Thyroid gland (tissue), 4 donors: ENCODE results near the gene NKD1.

Source experiments
- POLR2A ChIP-seq, 2 donors: fragments of 450-650 bp; IDR thresholded peaks; one replicate each; pipeline ENCODE4 v1.6.1; 2017; ENCODE audit warnings: antibody characterized with exemption in 2 of 2, mild to moderate bottlenecking in 2 of 2, moderate library complexity in 1 of 2
- TF ChIP-seq, protein P1 (sequence below), 6 experiments: fragments of 200-600 bp in 3 of 6; fragments of 450-650 bp in 3 of 6; sonication (generic) in 3 of 6; IDR thresholded peaks; one replicate each; pipeline ENCODE4 v1.5.1; 2016 to 2019; ENCODE audit warnings: antibody characterized with exemption in 6 of 6, mild to moderate bottlenecking in 2 of 6, inconsistent platforms in 1 of 6, moderate library complexity in 1 of 6

DNA sequence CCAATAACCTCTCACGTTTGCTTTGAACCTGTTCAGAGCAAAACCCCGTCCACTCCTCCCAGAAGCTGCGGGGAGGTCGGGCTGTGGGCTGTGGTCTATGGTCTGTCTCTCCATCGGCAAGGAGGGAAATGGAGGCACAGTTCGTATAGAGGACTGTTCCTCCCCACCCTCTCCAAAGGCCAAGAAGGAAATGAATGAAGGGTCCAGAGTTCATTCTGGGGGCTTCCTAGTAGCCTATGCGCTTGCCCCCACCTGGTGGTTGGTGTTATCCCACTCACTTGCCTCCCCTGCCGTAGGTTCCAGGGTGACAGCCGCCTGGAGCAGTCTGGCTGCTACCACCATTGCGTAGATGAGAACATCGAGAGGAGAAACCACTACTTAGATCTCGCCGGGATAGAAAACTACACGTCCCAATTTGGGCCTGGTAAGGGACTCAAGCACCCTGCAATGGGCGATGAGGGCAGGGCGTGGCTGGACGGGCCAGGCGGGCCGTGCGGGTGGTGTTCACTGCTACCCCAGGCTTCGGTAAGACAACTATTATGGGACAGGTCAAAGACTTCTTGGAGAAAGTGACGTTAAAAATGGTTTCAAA lies 83.9 kb downstream of the NKD1 start:
- TF ChIP-seq, protein P1, sequence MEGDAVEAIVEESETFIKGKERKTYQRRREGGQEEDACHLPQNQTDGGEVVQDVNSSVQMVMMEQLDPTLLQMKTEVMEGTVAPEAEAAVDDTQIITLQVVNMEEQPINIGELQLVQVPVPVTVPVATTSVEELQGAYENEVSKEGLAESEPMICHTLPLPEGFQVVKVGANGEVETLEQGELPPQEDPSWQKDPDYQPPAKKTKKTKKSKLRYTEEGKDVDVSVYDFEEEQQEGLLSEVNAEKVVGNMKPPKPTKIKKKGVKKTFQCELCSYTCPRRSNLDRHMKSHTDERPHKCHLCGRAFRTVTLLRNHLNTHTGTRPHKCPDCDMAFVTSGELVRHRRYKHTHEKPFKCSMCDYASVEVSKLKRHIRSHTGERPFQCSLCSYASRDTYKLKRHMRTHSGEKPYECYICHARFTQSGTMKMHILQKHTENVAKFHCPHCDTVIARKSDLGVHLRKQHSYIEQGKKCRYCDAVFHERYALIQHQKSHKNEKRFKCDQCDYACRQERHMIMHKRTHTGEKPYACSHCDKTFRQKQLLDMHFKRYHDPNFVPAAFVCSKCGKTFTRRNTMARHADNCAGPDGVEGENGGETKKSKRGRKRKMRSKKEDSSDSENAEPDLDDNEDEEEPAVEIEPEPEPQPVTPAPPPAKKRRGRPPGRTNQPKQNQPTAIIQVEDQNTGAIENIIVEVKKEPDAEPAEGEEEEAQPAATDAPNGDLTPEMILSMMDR (IDR thresholded peaks at IDR 0.05) = no peak
- TF ChIP-seq POLR2A (IDR thresholded peaks at IDR 0.05) = no peak
